Hepatic stellate cell (primary cell): ENCODE measurements around the gene ELMO1.

Experiments used
- DNase-seq: peaks from one replicate; pipeline ENCODE4 v3.0.0; 2011; ENCODE audit warnings: low spot score

The ELMO1 gene

DNA sequence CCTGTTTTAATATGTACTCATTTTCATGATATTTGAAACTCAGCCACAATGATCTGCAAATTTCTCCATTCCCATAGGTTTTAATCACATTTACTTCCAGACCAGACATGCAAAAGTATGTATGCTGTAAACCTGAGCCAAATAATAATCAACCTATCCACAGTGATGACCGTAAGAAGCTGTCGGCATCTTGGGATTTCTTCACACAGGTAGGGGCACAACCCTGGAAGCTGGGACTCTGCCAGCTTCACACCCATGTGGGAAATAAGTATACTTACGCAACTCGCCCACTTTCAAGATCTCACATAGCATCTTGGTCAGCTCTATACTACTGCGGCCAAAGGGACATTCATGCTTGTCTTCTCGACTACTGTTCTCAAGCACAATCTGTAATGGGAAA lies 352.3 kb downstream of the ELMO1 start:
- DNase-seq, result no peak

DNA sequence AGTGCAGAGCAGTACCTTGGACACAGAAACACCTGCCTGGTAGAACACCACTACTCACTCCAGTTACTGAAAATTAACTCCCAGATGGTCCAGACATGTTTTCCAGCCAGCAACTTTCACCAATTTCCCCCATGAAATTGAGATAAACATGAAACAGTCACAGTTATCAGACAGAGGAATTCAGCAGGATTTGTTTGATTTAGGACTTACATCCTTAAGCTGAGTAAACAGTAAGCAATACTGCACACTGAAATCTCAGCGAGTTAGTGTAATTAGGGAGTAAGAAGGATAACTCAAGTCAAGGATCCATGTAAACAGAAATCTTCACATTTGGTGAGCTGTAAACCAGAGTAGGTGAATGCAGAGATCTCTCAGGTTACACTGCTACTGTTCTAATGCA lies 353.5 kb downstream of the ELMO1 start:
- DNase-seq, result no peak

DNA sequence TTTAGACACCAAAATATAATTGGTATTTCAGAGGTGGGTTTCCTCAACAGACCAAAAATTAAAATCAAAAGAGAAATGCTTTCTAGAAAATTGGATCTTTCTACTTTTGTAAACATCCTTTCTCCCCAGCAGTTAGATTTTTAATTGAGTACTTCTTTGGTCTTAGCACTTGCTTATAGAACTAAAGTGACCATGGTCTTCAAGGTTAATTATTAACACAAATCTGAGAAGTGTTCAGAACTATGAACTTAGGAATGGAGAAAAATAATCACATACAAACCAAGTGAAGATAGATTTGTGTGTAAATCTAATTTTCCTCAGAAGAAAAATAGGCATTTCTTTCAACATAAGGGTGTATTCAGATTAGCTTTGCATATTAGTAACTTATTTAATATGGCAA lies 355.4 kb downstream of the ELMO1 start:
- DNase-seq, result no peak

DNA sequence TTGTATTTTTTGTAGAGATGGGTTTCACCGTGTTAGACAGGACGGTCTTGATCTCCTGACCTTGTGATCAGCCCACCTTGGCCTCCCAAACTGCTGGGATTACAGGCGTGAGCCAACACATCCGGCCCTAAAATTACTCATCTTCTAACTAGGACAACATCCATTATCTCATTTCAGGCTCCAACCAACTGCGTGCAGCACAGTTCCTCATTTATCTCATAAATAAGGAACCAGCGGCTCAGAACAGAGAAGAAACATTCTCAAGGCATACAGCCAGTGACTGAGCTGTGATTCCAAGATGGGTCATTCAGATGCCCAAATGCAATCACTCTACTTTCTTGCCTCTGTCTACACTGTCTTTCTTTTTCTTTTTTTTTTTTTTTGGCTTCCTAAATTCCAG lies 356.1 kb downstream of the ELMO1 start:
- no peak for DNase-seq

DNA sequence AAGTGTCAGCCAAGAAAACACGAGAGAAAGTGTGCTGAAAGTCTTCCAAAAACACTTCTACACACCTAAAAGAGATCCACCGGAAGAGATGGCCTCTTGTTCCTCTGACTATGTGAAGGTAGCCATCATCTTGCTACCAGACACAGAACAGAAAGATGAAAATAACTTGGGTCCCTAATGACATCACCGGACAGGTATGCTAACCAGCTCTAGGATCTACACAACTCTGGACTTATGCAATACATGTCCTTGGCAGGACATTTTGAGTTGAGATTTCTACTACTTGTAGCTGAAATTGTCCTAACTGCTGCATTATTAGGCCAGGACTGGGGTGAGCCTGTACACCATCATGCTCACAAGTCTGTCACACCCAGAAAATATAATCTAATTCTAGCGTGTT lies 358.7 kb downstream of the ELMO1 start:
- DNase-seq, result no peak

DNA sequence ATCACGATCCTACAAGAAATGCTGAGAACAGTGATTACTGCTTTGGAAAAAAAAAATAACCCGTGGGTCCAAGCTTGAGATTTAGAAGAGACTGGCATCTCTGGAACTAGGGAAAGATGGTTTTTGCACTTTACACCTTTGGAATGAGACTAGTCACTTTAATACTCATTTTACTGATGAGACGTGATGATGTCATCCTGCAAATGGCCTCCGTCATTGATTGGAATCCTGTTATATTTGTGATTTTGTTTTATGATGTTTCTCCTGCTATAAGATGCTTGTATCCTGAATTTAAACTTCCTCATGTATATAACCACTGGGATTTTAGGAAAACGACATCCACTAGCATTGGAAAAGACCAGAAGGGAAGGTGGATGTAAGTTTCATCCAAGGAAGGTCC lies 363.1 kb downstream of the ELMO1 start:
- DNase-seq, result no peak

DNA sequence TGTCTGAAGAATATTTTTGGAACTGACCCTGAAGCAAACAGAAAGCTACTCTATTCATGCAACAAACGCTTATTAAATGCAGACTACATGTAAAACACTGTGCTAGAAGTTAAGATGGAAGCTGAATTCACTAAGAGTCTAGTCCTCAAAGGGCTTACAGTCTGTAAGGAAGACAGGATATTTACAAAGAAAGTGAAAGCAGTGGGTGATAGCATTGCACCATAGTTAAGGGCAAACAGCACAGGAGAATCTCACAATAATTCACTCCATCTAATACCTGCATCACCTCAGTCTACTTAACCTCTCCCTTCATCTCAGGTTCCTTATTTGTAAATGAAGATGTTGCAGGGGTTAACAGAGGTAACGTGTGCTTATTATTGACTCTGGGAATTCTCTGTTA lies 364.4 kb downstream of the ELMO1 start:
- no peak for DNase-seq

DNA sequence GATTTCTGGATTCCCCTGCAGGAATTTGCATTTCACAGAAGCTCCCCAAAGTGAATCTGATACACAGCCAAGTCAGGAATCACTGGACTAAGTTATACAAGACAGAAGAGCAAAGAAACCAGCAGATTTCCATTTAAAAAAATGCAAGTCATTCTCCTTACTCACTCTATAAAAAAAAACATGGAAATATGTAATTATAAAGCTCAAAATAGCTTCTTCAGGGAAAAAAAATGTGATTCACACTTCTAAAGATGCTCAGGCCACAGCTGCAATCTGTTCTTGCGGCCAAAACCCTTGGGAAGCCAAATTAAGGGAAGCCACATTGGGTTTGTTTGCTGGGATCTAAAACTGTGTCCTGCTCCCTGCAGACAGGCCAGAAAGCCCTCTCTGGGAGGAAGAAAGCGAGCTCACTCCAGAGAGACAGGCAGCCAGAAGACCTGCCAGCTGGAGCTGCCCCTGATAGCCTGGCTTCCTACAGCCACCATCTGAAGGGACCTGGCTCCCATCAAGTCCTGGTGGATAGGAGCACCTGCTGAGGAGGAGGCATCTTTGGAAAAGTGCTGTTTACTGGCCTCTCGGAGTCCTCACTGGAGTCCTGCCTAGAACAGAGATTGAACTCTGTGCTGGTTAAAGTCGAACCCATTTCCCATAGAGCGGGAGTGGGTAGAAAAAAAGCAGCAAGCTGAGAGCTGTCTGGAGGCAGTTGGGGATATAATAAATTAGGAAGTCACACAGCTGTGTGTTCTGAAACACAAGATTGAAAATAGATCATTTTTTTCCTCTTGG lies 365.2 kb downstream of the ELMO1 start:
- peak; percentile 54 for DNase-seq

DNA sequence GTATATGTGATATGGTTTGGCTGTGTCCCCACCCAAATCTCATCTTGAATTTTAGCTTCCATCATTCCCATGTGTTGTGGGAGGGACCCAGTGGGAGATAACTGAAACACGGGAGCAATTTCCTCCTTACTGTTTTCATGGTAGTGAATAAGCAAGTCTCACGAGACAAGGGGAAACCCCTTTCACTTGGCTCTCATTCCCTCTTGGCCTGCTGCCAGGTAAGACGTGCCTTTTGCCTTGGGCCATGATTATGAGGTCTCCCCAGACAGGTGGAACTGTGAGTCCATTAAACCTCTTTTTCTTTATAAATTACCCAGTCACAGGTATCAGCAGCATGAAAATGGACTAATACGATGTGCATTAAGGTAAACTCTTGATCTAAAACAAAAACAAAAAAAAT lies 367.2 kb downstream of the ELMO1 start:
- DNase-seq, result no peak

DNA sequence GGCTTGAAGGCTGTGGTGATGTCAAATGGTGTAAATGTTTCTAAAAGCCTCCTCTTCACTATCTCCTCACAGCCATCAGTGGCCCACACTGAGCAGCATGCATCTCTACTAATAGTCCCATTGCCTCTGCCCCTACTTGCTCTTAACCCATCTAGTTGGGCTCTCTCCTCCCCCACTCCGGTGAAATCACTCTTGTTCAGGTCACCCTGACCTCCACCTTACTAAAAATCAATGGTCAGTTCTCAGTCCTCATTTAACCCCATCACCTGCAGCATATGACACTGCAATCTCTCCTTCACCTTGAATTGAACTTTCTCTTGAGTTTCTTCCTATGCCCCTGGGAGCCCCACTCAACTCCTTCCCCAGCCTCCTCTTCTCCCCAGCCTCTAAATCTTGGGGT lies 369.2 kb downstream of the ELMO1 start:
- DNase-seq, result no peak

DNA sequence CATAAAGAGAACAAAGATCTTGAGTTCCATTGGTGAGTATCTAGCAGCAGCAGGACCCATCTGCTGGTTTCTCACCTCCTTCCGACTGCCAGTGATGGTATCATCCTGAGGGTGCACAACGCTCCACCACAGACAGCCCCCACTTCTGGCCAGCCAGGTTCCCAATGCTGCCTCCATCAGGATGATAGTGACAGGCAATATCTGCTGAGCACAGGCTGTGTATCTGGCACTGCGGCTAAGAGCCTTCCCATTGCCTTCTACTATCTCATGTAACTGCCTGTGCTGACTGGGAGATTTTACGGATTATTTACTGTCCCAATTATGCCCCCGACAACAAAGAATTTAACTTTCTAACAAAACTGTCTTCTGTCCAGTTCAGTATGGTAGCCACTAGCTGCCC lies 372.0 kb downstream of the ELMO1 start:
- no peak for DNase-seq

DNA sequence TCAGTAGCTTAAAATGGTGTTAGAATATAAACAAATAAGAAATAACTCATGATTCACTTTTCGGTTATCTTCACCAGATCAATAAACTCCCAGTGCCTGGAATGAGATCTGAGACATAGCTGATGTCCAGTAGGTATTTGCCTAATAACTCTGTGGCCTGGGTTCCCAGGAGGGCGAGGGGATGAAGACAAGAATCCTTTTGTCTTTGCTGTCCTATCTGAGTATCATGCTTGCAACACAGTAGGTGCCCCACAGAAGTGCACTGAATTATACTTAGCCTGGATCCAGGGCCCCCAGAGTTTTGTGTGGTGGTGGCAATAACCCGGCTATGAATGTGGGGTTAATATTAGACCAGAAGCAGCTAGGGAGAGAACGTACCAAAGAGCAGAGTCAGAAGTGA lies 374.3 kb downstream of the ELMO1 start:
- no peak for DNase-seq

DNA sequence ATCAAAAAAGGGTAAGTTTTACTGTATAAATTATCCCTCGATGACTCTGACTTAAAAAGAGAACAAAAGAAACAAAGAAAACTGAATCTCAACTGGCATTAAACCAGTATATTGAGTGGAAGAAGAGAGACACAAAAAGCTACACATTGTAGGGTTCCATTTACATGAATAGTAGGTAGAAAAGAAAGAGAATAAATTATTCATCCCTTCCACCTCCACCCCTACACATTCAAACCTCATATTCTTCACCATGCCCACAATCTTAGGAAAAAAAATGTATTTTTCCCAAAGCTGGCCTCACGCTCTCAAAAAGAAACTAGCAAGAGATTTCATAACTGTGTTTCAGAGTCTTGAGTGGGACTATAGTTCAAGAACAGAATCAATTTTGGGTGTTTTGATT lies 377.5 kb downstream of the ELMO1 start:
- DNase-seq, result no peak

DNA sequence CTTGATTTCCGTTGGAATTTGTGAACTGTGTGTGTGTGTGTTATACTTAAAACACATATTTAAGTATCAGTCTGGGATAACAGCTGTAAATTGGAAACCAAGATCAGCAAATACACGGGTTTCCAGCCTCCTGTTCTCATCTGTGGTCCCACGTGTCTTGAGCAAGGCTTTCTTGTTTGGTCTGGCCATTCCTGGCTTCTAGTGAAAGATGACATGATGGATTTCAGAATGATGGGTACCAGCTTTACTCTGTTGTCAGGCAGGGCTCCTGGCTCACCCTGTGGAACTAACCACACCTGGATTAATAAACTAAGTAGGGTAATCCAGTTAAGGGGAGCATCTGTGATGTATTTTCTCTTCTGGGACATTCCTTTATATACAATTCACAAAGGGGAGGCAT lies 378.2 kb downstream of the ELMO1 start:
- DNase-seq, result no peak

DNA sequence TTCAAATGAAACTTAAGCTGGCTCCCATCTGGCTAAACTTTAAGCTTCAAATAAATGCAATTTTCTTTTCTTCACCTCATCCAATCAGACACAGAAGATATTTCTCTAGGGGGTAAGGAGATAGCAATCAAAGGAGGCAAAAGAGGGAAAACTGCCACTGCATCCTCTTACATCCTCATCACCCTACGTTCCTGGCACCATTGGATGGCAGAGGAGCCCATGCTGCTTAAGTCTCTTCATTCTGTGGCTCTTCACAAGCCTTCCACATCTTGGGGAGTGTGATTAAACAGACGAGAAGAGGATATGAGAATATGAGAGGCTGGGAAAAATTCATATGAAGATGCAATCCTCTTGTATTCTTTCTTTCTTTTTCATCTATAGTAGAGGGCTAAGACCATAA lies 378.6 kb downstream of the ELMO1 start:
- DNase-seq, result no peak

DNA sequence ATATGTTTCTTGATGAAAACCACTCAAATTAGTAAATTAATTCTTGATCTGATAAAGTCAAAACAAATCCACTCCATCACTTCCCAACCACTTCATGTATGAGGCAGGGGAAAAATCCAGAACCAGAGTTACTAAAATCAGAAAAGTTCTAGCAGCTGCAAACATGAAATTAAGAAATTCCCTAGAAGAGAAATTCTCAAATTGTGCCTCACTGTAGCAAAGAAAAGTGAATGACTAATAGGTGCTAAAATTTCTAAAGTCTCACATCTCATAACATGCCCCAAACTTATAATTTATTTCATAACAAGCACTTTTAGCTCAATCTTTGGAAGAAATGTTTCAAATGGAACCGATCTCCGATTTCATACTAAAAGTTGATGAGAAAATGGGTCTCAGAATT lies 379.3 kb downstream of the ELMO1 start:
- no peak for DNase-seq

DNA sequence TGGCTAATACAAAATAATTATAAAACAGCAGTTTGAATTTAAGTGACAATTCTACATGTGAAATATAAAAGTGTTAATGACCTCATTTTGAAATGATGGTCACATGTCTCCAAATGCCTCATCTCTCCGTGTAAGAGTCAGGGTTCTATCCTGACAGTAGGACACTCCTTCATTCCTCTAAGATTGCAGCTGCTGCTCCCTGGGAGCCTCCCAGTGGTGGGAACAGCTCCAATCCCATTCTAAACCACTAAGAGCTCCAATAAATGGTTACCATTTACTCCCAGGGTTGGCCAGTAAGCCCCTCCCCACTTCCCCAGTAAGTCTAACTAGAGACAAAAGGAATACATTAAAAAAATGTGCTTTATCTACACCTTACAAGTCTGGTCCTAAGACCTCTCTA lies 379.8 kb downstream of the ELMO1 start:
- no peak for DNase-seq

DNA sequence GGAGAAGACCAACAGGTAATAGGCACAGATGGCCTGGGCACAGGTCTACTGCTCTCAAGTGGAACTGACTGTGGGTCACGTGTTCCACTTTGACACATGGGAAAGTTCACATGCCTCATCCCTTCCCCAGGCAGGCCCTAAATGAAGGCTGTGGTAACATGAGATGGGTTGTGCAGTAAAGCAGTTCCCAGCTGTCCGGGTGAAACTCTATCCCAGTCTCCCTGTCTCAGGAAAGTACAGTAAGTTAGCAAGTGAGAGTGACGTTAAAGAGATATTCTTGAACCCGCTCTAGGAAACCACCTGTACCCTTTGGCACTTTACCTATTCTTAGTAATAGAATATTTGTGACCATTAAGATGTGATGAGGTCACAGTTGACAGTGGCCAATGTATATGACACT lies 380.6 kb downstream of the ELMO1 start:
- DNase-seq, result no peak

DNA sequence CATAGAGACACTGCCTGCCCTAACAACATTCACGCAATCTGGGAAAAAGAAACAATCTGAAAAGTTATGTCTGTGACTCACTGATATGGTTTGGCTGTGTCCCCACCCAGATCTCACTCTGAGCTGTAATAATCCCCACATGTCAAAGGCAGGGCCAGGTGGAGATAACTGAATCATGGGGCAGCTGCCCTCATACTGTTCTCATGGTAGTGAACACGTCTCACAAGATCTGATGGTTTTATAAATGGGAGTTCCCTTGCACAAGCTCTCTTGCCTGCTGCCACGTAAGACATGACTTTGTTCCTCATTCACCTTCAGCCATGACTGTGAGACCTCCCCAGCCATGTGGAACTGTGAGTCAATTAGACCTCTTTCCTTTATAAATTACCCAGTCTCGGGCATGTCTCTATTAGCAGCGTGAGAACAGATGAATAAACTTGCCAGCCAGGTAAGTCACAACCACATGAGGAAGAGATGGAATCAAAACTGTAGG lies 382.8 kb downstream of the ELMO1 start:
- peak; percentile 20 for DNase-seq

DNA sequence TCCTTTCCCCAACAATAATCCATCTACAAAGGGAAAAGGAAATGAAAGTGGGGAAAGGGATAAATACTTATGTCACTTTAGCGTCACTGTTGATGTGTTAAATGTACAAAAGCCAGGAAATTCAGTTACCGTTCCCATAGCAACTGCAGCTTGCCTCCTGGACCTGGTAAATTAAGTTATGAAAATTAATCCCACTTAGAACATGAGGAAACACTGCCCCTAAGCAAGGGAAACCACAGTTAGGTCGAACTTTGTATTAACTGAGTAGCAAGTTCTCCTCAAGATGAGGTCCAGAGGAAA lies 386.2 kb downstream of the ELMO1 start:
- no peak for DNase-seq

DNA sequence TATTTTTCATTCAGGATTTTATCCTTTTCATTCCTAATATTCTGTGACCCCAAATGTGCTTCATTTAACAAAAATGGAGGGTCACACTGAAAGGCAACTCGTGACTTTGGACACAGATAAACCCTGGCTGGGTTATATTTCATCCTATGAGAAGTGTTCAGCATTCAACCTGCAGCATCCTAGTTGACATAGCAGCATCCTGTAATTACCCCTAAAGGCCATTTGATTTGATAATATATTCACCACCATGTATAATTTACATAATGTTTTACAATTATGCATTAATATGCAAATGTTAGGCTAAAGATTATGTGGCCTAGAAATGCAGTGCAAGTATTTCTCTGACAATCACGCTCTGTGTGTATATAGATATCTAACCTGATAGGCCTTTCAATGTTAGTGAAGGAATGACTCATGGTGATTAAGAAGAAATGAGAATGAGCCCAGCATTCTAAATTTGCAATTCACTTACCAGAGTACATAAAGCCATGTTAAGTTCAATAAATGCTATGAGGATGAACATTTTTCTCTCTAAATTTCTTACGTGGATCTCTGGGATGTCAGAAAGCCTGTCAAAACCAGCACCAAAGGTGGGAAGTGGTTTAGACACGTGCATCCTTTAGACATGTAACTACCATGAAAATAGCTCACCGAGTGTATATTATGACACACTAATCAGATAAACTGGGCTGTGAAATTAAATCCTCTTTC lies 386.7 kb downstream of the ELMO1 start:
- no peak for DNase-seq

DNA sequence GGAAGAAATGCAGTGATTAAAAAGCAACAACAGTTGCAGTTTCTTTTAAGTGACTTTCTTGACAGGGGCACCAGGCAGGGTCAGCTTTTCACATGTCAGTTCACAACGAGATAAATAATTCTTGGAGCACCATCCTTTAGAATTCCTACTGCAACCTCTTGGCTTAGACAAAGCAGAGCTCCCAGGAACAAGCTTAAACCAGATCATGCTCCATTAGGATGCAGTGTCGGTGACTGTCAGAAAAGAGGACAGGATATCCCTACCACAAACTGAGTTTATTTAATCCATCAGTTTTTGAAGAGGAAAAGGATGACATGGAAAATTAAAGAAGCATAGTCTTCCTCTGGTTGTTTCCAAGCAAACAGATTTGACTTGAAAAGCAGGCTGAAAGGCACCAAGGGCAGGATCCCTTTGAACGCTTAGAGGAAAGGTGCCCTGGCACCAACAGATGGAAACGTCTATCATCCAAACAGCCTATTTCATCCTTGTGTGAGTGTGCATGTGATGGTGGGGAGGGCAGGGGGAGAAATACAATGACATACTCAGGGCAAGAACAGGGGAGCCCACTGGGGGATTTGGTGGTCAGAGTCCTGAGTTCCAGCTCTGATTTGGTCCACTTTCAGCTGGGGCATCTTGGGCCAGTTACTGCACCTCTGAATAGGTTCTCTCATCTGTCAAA lies 392.3 kb downstream of the ELMO1 start:
- no peak for DNase-seq

DNA sequence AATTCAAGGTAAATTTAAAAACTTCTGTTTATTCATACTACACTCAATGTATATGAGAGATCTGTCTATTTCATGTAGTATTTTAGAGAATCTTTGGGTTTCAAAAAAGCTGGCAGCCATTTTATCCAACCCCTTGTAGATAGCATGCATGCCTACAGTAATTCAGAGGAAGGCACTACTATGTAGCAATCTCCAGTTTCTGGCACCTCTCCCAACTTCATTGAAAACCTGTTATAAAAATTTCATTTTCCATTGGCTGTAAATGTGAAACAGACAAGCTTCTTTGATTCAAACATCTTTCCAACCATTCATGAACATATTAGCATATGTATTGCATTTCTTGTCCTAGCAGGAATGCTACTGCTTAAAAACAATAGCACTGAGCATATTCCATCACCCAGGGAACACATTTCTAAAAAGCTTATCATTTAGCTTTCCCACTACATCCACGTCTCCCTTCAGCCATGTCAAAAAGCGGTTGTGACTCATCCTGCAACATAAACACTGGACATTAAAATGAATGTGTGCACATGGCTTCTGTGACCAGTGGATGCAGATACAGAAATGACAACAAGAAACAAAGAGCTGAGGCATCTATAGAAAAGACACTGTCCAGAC lies 393.9 kb downstream of the ELMO1 start:
- DNase-seq, result peak; percentile 37
